Mononuclear cell (primary cell): ENCODE measurements around the gene OR8B3. TPM values are rescaled to one million over a fixed set of nuclear protein-coding genes. Genes with fewer than 3 reads are reported as not detected.
"Not testable (repeated sequence)": the region's sequence is repeated elsewhere in the genome, so short reads cannot be mapped to it uniquely, and the experiment has no call there.

ENCODE experiments used
- H3K27me3 ChIP-seq: 2 replicates; pipeline ENCODE4 v1.6.0; 2011; ENCODE audit warnings: low read length, control low read depth; ENCODE audit not compliant: insufficient read depth
- H3K4me1 ChIP-seq: 2 replicates; pipeline ENCODE4 v1.5.1; 2011; ENCODE audit warnings: mild to moderate bottlenecking, low read length, control low read depth; ENCODE audit not compliant: insufficient read depth
- H3K4me3 ChIP-seq: 2 replicates; pipeline ENCODE4 v1.5.1; 2011; ENCODE audit warnings: mild to moderate bottlenecking, low read length, moderate library complexity
- H3K9me3 ChIP-seq: 2 replicates; pipeline ENCODE4 v1.5.1; 2011; ENCODE audit warnings: low read depth, mild to moderate bottlenecking, control low read depth, low read length
- total RNA-seq: library from RNA; depleted of rRNA; stranded (reverse); fragments of >200 nt; gene quantifications from one replicate; pipeline ENCODE4 v1.2.3, GENCODE V29; 2012

OR8B3 gene
- total RNA-seq, 1 donor: not detected

GRCh38 chr11:124402326-124402922, 3.6 kb upstream of the OR8B3 start:
- Histone ChIP-seq H3K4me3 (no peak overlapping the region), H3K4me1 (no peaks in the 10 kb centered on the region), H3K9me3 (no peaks in the 10 kb centered on the region), H3K27me3 (peaks cover 3% of the 10 kb centered on the region)

GRCh38 chr11:124396847-124397246, 2.0 kb downstream of the OR8B3 start:
- not testable (repeated sequence) for H3K27me3 ChIP-seq, H3K4me1 ChIP-seq, H3K4me3 ChIP-seq, H3K9me3 ChIP-seq

GRCh38 chr11:124394408-124394807, 4.4 kb downstream of the OR8B3 start:
- Histone ChIP-seq H3K4me3 (no peak overlapping the region), H3K27me3 (peaks cover 2% of the 10 kb centered on the region), H3K4me1 (no peaks in the 10 kb centered on the region), H3K9me3 (no peaks in the 10 kb centered on the region)

GRCh38 chr11:124384399-124384798, 14.4 kb downstream of the OR8B3 start, which contains the start of gene OR8B2:
TSS of gene OR8B2 (minus strand) at chr11:124384499. CDS start at chr11:124383343, 1,156 bp downstream.
- Histone ChIP-seq H3K27me3 (no peaks in the 10 kb centered on the region), H3K4me3 (no peak within 1 kb of the TSS), H3K9me3 (no peaks in the 10 kb centered on the region), H3K4me1 (no peaks in the 10 kb centered on the region)

GRCh38 chr11:124382857-124383256, 16.0 kb downstream of the OR8B3 start:
- H3K4me1 ChIP-seq, H3K9me3 ChIP-seq, H3K27me3 ChIP-seq, H3K4me3 ChIP-seq: not testable (repeated sequence)

GRCh38 chr11:124380585-124380984, 18.2 kb downstream of the OR8B3 start:
- H3K4me3 ChIP-seq: no peak overlapping the region
- no peaks in the 10 kb centered on the region for H3K4me1 ChIP-seq
- H3K9me3 ChIP-seq: no peaks in the 10 kb centered on the region

GRCh38 chr11:124376280-124376679, 22.5 kb downstream of the OR8B3 start:
- Histone ChIP-seq H3K27me3 (no peaks in the 10 kb centered on the region), H3K4me3 (no peak overlapping the region), H3K4me1 (no peaks in the 10 kb centered on the region), H3K9me3 (no peaks in the 10 kb centered on the region)

More at GRCh38 chr11:124380585-124380984, 18.2 kb downstream of the OR8B3 start:
- no peaks in the 10 kb centered on the region for H3K27me3 ChIP-seq

- Histone ChIP-seq H3K27me3 (no peaks in the 10 kb centered on the region), H3K4me1 (no peaks in the 10 kb centered on the region), H3K4me3 (no peak overlapping the region), H3K9me3 (no peaks in the 10 kb centered on the region)
Observed at GRCh38 chr11:124359566-124359965, 39.3 kb downstream of the OR8B3 start.

- Histone ChIP-seq H3K4me3 (no peak overlapping the region), H3K4me1 (no peaks in the 10 kb centered on the region), H3K9me3 (no peaks in the 10 kb centered on the region), H3K27me3 (no peaks in the 10 kb centered on the region)
Observed at GRCh38 chr11:124346311-124346955, 52.4 kb downstream of the OR8B3 start.

Other genes with a start within 250 kb of the OR8B3 start
- not detected for gene OR10D3, start 215.7 kb downstream of the OR8B3 start, total RNA-seq
- gene OR8G1, start 157.9 kb downstream of the OR8B3 start, total RNA-seq: under 0.01 TPM
- not detected for gene OR8G5, start 142.6 kb downstream of the OR8B3 start, total RNA-seq
- gene OR8D1, start 85.1 kb downstream of the OR8B3 start, total RNA-seq: under 0.01 TPM
- gene OR8D2, start 78.8 kb downstream of the OR8B3 start, total RNA-seq: not detected
- gene OR8B2, start 14.5 kb downstream of the OR8B3 start, total RNA-seq: not detected
- not detected for gene OR8B4, start 25.8 kb upstream of the OR8B3 start, total RNA-seq
- gene OR8B8, start 46.7 kb upstream of the OR8B3 start, total RNA-seq: not detected
- not detected for gene OR8B12, start 144.6 kb upstream of the OR8B3 start, total RNA-seq
- not detected for gene OR8A1, start 171.0 kb upstream of the OR8B3 start, total RNA-seq
- not detected for gene PANX3, start 212.4 kb upstream of the OR8B3 start, total RNA-seq
- 39.7 TPM for gene TBRG1, start 223.8 kb upstream of the OR8B3 start, total RNA-seq